A673 (cell line): ENCODE data around the gene FAM13C. TPM values are rescaled to one million over a fixed set of nuclear protein-coding genes. Genes with fewer than 3 reads are reported as not detected.

Experiments
- BruUV-seq: library from RNA; stranded (reverse); fragments of 400-500 nt; replicated peaks from 2 replicates; lab custom pipeline; 2021; lab: Mats Ljungman, UMichigan
- CTCF ChIA-PET: fragments of 300-600 bp; sonication (Branson Sonifier 250); formaldehyde crosslinking; loops from one replicate; lab custom pipeline; 2022; ENCODE audit warnings: antibody characterized with exemption; lab: Charles Lee
- POLR2A ChIA-PET: fragments of 300-600 bp; sonication (Branson Sonifier 250); formaldehyde crosslinking; loops from one replicate; lab custom pipeline; 2022; ENCODE audit warnings: antibody characterized with exemption; ENCODE audit not compliant: low non-redundant PET; lab: Charles Lee
- DNase-seq: peaks from one replicate; pipeline ENCODE4 v3.0.0-alpha.2; 2015; ENCODE audit warnings: low spot score
- H3K27ac ChIP-seq: fragments of 200-600 bp; sonication (generic); 2 replicates; pipeline ENCODE4 v1.5.1; 2016; ENCODE audit warnings: mixed run types, low read depth, mild to moderate bottlenecking, mixed read lengths, antibody characterized with exemption, low read length; ENCODE audit not compliant: poor library complexity, severe bottlenecking
- H3K27me3 ChIP-seq: fragments of 200-600 bp; sonication (generic); replicated peaks from 2 replicates; pipeline ENCODE4 v1.6.1; 2017; ENCODE audit warnings: mixed run types, low read depth, mild to moderate bottlenecking, mixed read lengths, antibody characterized with exemption, low read length; ENCODE audit not compliant: insufficient read depth, poor library complexity
- H3K36me3 ChIP-seq: fragments of 200-600 bp; sonication (generic); 2 replicates; pipeline ENCODE4 v1.6.1; 2016; ENCODE audit warnings: mixed run types, mild to moderate bottlenecking, mixed read lengths, antibody characterized with exemption, low read length; ENCODE audit not compliant: insufficient read depth, poor library complexity, severe bottlenecking
- H3K4me1 ChIP-seq: fragments of 200-600 bp; sonication (generic); 2 replicates; pipeline ENCODE4 v1.6.1; 2017; ENCODE audit warnings: mixed run types, mild to moderate bottlenecking, mixed read lengths, antibody characterized with exemption, low read length; ENCODE audit not compliant: insufficient read depth, poor library complexity, severe bottlenecking
- H3K4me3 ChIP-seq: fragments of 200-600 bp; sonication (generic); 2 replicates; pipeline ENCODE4 v1.5.1; 2016; ENCODE audit warnings: low read depth, mixed run types, mild to moderate bottlenecking, mixed read lengths, low read length; ENCODE audit not compliant: poor library complexity, severe bottlenecking
- H3K9me3 ChIP-seq: fragments of 200-600 bp; sonication (generic); 2 replicates; pipeline ENCODE4 v1.6.1; 2016; ENCODE audit warnings: mixed run types, low read depth, mild to moderate bottlenecking, mixed read lengths, antibody characterized with exemption, low read length; ENCODE audit not compliant: poor library complexity, severe bottlenecking
- CTCF ChIP-seq: fragments of 300-800, 200-600 bp; sonication (generic); conservative IDR thresholded peaks from 2 replicates; pipeline ENCODE4 v1.5.1; 2017; ENCODE audit warnings: low read depth, mild to moderate bottlenecking, antibody characterized with exemption, low read length, moderate library complexity, mixed read lengths
- EZH2 ChIP-seq: fragments of 200-600 bp; sonication (generic); IDR thresholded peaks from 2 replicates; pipeline ENCODE4 v1.6.1; 2017; ENCODE audit warnings: borderline replicate concordance, low read depth, mild to moderate bottlenecking, mixed read lengths, antibody characterized with exemption, low read length; ENCODE audit not compliant: poor library complexity, severe bottlenecking
- intact Hi-C: fragments of 100-400 bp; cut with micrococcal nuclease; formaldehyde crosslinking; loops from one replicate; pipeline ENCODE4 v1.10.0; 2022; ENCODE audit not compliant: unreplicated experiment
- total RNA-seq: library from RNA; stranded (reverse); gene quantifications from 2 replicates; pipeline ENCODE4 v1.2.3, GENCODE V29; 2021

Gene FAM13C
- total RNA-seq, 1 experiment from 2014 or later = 21.2 TPM

DNA sequence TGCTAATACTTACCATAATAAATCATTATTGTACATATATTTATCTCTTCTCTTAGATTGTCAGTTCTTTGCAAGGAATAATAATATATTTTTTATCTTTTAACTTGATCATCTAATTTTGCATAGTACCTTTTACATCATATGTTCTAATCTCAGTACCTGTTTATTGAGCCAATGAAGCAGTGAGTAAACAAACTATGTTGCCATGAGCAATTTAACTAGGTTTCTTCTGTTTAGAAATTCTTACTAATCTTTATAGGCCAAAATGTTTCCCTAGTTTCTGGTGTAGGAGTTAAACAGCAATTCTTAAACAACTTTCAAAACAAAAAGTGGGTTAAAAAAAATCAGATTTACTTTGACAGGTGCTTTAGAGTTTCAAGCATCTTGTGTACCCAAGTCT is 124.6 kb downstream of the FAM13C start:
- intact Hi-C loops = loop anchor here (5.0 kb wide), 1 partner anchor 285 kb away; no protein-coding TSS in a partner anchor
- Histone ChIP-seq H3K4me1 (peaks cover 19% of the 10 kb centered on the region), H3K9me3 (no peaks in the 10 kb centered on the region), H3K4me3 (no peak overlapping the region), H3K36me3 (no peaks in the 10 kb centered on the region), H3K27me3 (no peaks in the 10 kb centered on the region), H3K27ac (no peak overlapping the region)
- POLR2A ChIA-PET = no interaction called here
- CTCF ChIA-PET = no interaction called here
- DNase-seq = no peak
- TF ChIP-seq EZH2 (no peak), CTCF (no peak)
- BruUV-seq = no TSS peak

DNA sequence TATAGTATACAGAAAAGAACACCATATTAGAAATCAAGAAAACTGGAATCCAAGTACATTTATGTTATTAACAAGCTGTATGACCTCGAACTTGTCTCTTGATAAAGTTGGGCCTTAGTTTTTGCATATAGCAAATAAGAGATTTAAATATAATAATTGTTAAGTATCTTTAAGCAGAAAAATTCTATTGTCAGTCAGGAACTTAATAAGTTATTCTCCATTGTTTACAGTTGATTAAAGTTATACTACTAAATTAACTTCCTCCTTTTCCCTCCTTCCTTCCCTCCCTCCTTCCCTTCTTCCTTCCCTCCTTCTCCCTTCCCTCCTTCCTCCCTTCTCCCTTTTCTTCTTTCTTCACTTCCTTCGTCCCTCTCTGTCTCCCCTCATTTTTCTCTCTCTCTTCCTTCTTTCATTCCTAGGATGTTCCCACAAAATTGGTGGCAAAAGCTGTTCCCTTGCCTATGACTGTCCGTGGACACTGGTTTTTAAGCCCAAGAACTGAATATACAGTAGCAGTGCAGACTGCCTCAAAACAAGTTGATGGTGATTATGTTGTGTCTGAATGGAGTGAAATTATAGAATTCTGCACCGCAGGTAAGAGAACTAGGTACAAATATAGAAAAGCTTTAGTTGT is 126.2 kb downstream of the FAM13C start:
- no TSS peak for BruUV-seq
- H3K27ac ChIP-seq = no peak overlapping the region
- CTCF ChIA-PET = interaction anchor here (1.0 to 1.2 kb wide), 2 partner anchors 386 to 387 kb away, joined by 3 to 4 read pairs; no protein-coding TSS in a partner anchor
- no peaks in the 10 kb centered on the region for H3K36me3 ChIP-seq
- no peak overlapping the region for H3K4me3 ChIP-seq
- TF ChIP-seq EZH2 = no peak
- TF ChIP-seq CTCF = no peak
- no peaks in the 10 kb centered on the region for H3K27me3 ChIP-seq
- peaks cover 13% of the 10 kb centered on the region for H3K4me1 ChIP-seq
- intact Hi-C loops = loop anchor here (5.0 kb wide), 1 partner anchor 284 kb away; no protein-coding TSS in a partner anchor
- DNase-seq = no peak
- no peaks in the 10 kb centered on the region for H3K9me3 ChIP-seq
- POLR2A ChIA-PET = no interaction called here

GRCh38 chr10:59234816-59235429 is 127.4 kb downstream of the FAM13C start:
- no peaks in the 10 kb centered on the region for H3K9me3 ChIP-seq
- TSS peak; percentile 24 for BruUV-seq
- H3K36me3 ChIP-seq = no peaks in the 10 kb centered on the region
- intact Hi-C loops = loop anchor here (2.0 to 5.0 kb wide), 2 partner anchors 283 to 574 kb away; no protein-coding TSS in a partner anchor
- no peak overlapping the region for H3K27ac ChIP-seq
- H3K27me3 ChIP-seq = no peaks in the 10 kb centered on the region
- ChIA-PET POLR2A (no interaction called here), CTCF (interaction anchor here (1.0 kb wide), 1 partner anchor 387 kb away, joined by 4 read pairs; no protein-coding TSS in a partner anchor)
- no peak overlapping the region for H3K4me3 ChIP-seq
- H3K4me1 ChIP-seq = peaks cover under 1% of the 10 kb centered on the region
- TF ChIP-seq CTCF (peak; percentile 88), EZH2 (no peak)
- DNase-seq = peak; percentile 70
